HepG2 (cell line): ENCODE results near the gene C15orf62. TPM values are rescaled to one million over a fixed set of nuclear protein-coding genes. Genes with fewer than 3 reads are reported as not detected.

ENCODE experiments used
- ATAC-seq: fragments of 200-7000 bp; cut with Tn5 transposase; 3 replicates; pipeline ENCODE4 v1.9.1; 2020; ENCODE audit warnings: mild to moderate bottlenecking, moderate library complexity
- BruUV-seq: library from RNA; stranded (reverse); fragments of 400-500 nt; replicated peaks from 2 replicates; lab custom pipeline; 2021; lab: Mats Ljungman, UMichigan
- CTCF ChIA-PET: fragments of 300-600 bp; formaldehyde crosslinking; extraction: SDS; loops from one replicate; lab custom pipeline; 2021; ENCODE audit warnings: low total read pairs, inconsistent platforms, low intra/inter-chr PET ratio; lab: Yijun Ruan, JAX
- POLR2A ChIA-PET: fragments of 350-600 bp; sonication (Branson Sonifier 250); formaldehyde crosslinking; loops from one replicate; lab custom pipeline; 2020; ENCODE audit warnings: antibody characterized with exemption, inconsistent platforms; lab: Yijun Ruan, JAX
- DNase-seq: peaks from one replicate; pipeline ENCODE4 v3.0.0-alpha.2; 2015; ENCODE audit warnings: low spot score
- FAIRE-seq: peaks from 3 replicates; lab custom pipeline; 2011; peaks lifted over from hg19 to GRCh38; lab: Jason Lieb, UNC
- H2AFZ ChIP-seq: one replicate; pipeline ENCODE4 v1.6.1; 2011; ENCODE audit warnings: low read length, inconsistent platforms
- H3K27ac ChIP-seq: fragments of 300-600 bp; 3 replicates; pipeline ENCODE4 v1.8.0; 2011; ENCODE audit warnings: mixed run types, mild to moderate bottlenecking, mixed read lengths, low read length, inconsistent platforms; ENCODE audit not compliant: insufficient read depth; ENCODE audit errors: extremely low read length
- H3K27me3 ChIP-seq, 2 experiments: fragments of 200-600 bp in 1 of 2; 2 replicates in 1 of 2; 3 replicates in 1 of 2; pipeline versions ENCODE4 v1.6.0 to v1.8.0; 2011; ENCODE audit warnings: low read length in 2 of 2, mild to moderate bottlenecking in 2 of 2, moderate library complexity in 2 of 2, inconsistent platforms in 1 of 2; ENCODE audit not compliant: insufficient read depth in 2 of 2, control insufficient read depth in 1 of 2
- H3K36me3 ChIP-seq, 2 experiments: fragments of 200-600 bp in 1 of 2; replicated peaks in 1 of 2; 2 replicates in 1 of 2; 3 replicates in 1 of 2; pipeline versions ENCODE4 v1.5.1 to v1.8.0; 2011; ENCODE audit warnings: low read length in 2 of 2, inconsistent platforms in 1 of 2; ENCODE audit not compliant: insufficient read depth in 2 of 2, control insufficient read depth in 1 of 2
- H3K4me1 ChIP-seq: 2 replicates; pipeline ENCODE4 v1.5.1; 2012; ENCODE audit warnings: low read length, inconsistent platforms; ENCODE audit not compliant: insufficient read depth
- H3K4me2 ChIP-seq: 2 replicates; pipeline ENCODE4 v1.6.0; 2011; ENCODE audit warnings: low read depth, low read length, inconsistent platforms
- H3K4me3 ChIP-seq, 3 experiments: fragments of 200-600 bp in 1 of 3; sonication (generic), shearing (Covaris generic) in 1 of 3; replicated peaks in 1 of 3; 2 replicates each; pipeline ENCODE4 v1.5.1; 2011 to 2016; ENCODE audit warnings: low read length in 3 of 3, inconsistent platforms in 2 of 3, low read depth in 2 of 3, mild to moderate bottlenecking in 2 of 3, control low read depth in 1 of 3, mixed read lengths in 1 of 3; ENCODE audit not compliant: insufficient read depth in 1 of 3
- H3K79me2 ChIP-seq: one replicate; pipeline ENCODE4 v1.6.1; 2011; ENCODE audit warnings: low read length, inconsistent platforms; ENCODE audit not compliant: insufficient read depth
- H3K9ac ChIP-seq: 2 replicates; pipeline ENCODE4 v1.6.0; 2011; ENCODE audit warnings: mild to moderate bottlenecking, low read depth, low read length, inconsistent platforms; ENCODE audit not compliant: insufficient read depth
- H3K9me3 ChIP-seq: 2 replicates; pipeline ENCODE4 v1.5.1; 2012; ENCODE audit warnings: mild to moderate bottlenecking, low read length
- H4K20me1 ChIP-seq: 2 replicates; pipeline ENCODE4 v1.6.0; 2011; ENCODE audit warnings: inconsistent platforms, mild to moderate bottlenecking, low read length, moderate library complexity; ENCODE audit not compliant: insufficient read depth
- PRMT3 ChIP-seq: sonication (generic); formaldehyde crosslinking; IDR thresholded peaks from 2 replicates; pipeline ENCODE4 v1.8.1; 2022; ENCODE audit warnings: low read depth, mild to moderate bottlenecking, moderate library complexity, missing genetic modification reagents, borderline replicate concordance
- SP2 ChIP-seq: sonication (generic); formaldehyde crosslinking; IDR thresholded peaks from 2 replicates; pipeline ENCODE4 v1.5.1; 2020; ENCODE audit warnings: mild to moderate bottlenecking, missing genetic modification reagents
- SSRP1 ChIP-seq: IDR thresholded peaks from 2 replicates; pipeline ENCODE4 v1.6.1; 2016; ENCODE audit warnings: control low read depth
- ZKSCAN8 ChIP-seq: IDR thresholded peaks from 2 replicates; pipeline ENCODE4 v1.6.1; 2016; ENCODE audit warnings: borderline replicate concordance, missing genetic modification reagents, missing compliant biosample characterization
- ZNF644 ChIP-seq: IDR thresholded peaks from 2 replicates; pipeline ENCODE4 v1.6.1; 2016; ENCODE audit warnings: low read depth
- ZNF878 ChIP-seq: sonication (generic); formaldehyde crosslinking; IDR thresholded peaks from 2 replicates; pipeline ENCODE4 v1.8.1; 2023; ENCODE audit warnings: mild to moderate bottlenecking, missing genetic modification reagents, moderate library complexity
- ZSCAN22 ChIP-seq: sonication (generic); formaldehyde crosslinking; IDR thresholded peaks from 2 replicates; pipeline ENCODE4 v1.4.0; 2020; ENCODE audit warnings: mild to moderate bottlenecking, missing genetic modification reagents
- WGBS: methylation state at CpG from one replicate; pipeline ENCODE4 v1.1.6; 2017; ENCODE audit warnings: low lambda C conversion rate; 5-methylcytosine and 5-hydroxymethylcytosine counted together
- in situ Hi-C: cut with HindIII; loops from 2 replicates; pipeline ENCODE4 v1.10.0; 2017; ENCODE audit warnings: low pct_unique_long_range_greater_than_20kb; ENCODE audit not compliant: extremely low pct_ligation_motif_present
- intact Hi-C: fragments of 100-400 bp; cut with micrococcal nuclease; formaldehyde crosslinking; loops from one replicate; pipeline ENCODE4 v1.10.0; 2022; ENCODE audit not compliant: unreplicated experiment
- polyA plus RNA-seq, 8 experiments: library from polyadenylated mRNA; depleted of rRNA in 3 of 8; stranded (reverse) in 7 of 8; unstranded in 1 of 8; fragments of >200 nt; fragmentation: Illumina TruSeq in 4 of 8; extraction: Trizol in 4 of 8; gene quantifications; 2 replicates each; pipeline versions ENCODE4 v1.2.1 to v1.2.3, GENCODE V29; 2011 to 2016; ENCODE audit warnings: low read depth in 4 of 8, missing spikeins in 1 of 8, mixed read lengths in 1 of 8; ENCODE audit not compliant: insufficient read depth in 1 of 8
- total RNA-seq, 5 experiments: library from RNA; depleted of rRNA; stranded (reverse); fragments of >200 nt; fragmentation: Illumina TruSeq; extraction: Trizol; gene quantifications; 2 replicates each; pipeline ENCODE4 v1.2.3, GENCODE V29; 2016; ENCODE audit warnings: low read depth in 1 of 5
- TF ChIP-seq, protein P1 (sequence below): sonication (generic); formaldehyde crosslinking; IDR thresholded peaks from 2 replicates; pipeline ENCODE4 v1.8.0; 2022; ENCODE audit warnings: missing genetic modification reagents, mild to moderate bottlenecking, borderline replicate concordance
- TF ChIP-seq, protein P2 (sequence below): IDR thresholded peaks from 2 replicates; pipeline ENCODE4 v1.4.0; 2020; ENCODE audit warnings: mild to moderate bottlenecking, missing genetic modification reagents
- TF ChIP-seq, protein P3 (sequence below): sonication (generic); formaldehyde crosslinking; IDR thresholded peaks from 2 replicates; pipeline ENCODE4 v1.4.0; 2020; ENCODE audit warnings: missing genetic modification reagents
- TF ChIP-seq, protein P4 (sequence below): sonication (generic); formaldehyde crosslinking; IDR thresholded peaks from 2 replicates; pipeline ENCODE4 v1.8.1; 2023; ENCODE audit warnings: mild to moderate bottlenecking, missing genetic modification reagents
- TF ChIP-seq, protein P5 (sequence below): sonication (generic); formaldehyde crosslinking; IDR thresholded peaks from 2 replicates; pipeline ENCODE4 v1.9.0; 2021; ENCODE audit warnings: missing genetic modification reagents, borderline replicate concordance
- TF ChIP-seq, protein P6 (sequence below): sonication (generic); formaldehyde crosslinking; IDR thresholded peaks from 2 replicates; pipeline ENCODE4 v1.5.1; 2020; ENCODE audit warnings: missing genetic modification reagents, mild to moderate bottlenecking, borderline replicate concordance

C15orf62 gene
- total and polyA plus RNA-seq, 2 of the 13 experiments (the other 11 are each of a cell fraction or from before 2014, with no cell fraction given): 0.51 to 1.1 TPM

DNA sequence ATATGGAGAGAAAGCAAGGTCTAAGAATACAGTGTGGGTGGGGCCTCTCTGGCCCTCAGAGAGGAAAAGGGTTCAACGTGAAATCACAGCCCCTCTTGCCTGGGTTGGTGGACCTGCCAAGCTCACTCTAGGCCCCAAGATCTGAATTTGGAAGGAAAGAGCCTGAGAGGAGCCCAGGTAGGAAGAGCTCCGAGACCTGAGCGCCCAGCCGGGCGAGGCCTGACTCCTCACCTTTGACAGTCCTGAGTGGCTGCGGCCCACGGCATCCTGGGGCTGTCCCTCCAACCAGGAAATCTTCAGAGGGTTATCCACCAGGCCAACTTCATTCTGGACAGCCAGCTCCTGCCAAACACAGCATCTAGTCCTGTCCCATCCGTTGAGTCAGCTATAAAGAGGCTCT lies 3.7 kb downstream of the C15orf62 start:
- 89% methylated on average over 2 of the region's 8 CpGs for WGBS
- no peak for ATAC-seq
- in situ Hi-C loops: no loop called here
- TF ChIP-seq ZSCAN22 (CRISPR knock-in tag) (no peak), ZNF644 (CRISPR knock-in tag) (no peak), SP2 (CRISPR knock-in tag) (no peak), ZNF878 (no peak), ZKSCAN8 (CRISPR knock-in tag) (no peak), PRMT3 (CRISPR knock-in tag) (no peak), SSRP1 (CRISPR knock-in tag) (no peak)
- TF ChIP-seq, protein P1, sequence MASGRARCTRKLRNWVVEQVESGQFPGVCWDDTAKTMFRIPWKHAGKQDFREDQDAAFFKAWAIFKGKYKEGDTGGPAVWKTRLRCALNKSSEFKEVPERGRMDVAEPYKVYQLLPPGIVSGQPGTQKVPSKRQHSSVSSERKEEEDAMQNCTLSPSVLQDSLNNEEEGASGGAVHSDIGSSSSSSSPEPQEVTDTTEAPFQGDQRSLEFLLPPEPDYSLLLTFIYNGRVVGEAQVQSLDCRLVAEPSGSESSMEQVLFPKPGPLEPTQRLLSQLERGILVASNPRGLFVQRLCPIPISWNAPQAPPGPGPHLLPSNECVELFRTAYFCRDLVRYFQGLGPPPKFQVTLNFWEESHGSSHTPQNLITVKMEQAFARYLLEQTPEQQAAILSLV: no peak
- TF ChIP-seq, protein P2, sequence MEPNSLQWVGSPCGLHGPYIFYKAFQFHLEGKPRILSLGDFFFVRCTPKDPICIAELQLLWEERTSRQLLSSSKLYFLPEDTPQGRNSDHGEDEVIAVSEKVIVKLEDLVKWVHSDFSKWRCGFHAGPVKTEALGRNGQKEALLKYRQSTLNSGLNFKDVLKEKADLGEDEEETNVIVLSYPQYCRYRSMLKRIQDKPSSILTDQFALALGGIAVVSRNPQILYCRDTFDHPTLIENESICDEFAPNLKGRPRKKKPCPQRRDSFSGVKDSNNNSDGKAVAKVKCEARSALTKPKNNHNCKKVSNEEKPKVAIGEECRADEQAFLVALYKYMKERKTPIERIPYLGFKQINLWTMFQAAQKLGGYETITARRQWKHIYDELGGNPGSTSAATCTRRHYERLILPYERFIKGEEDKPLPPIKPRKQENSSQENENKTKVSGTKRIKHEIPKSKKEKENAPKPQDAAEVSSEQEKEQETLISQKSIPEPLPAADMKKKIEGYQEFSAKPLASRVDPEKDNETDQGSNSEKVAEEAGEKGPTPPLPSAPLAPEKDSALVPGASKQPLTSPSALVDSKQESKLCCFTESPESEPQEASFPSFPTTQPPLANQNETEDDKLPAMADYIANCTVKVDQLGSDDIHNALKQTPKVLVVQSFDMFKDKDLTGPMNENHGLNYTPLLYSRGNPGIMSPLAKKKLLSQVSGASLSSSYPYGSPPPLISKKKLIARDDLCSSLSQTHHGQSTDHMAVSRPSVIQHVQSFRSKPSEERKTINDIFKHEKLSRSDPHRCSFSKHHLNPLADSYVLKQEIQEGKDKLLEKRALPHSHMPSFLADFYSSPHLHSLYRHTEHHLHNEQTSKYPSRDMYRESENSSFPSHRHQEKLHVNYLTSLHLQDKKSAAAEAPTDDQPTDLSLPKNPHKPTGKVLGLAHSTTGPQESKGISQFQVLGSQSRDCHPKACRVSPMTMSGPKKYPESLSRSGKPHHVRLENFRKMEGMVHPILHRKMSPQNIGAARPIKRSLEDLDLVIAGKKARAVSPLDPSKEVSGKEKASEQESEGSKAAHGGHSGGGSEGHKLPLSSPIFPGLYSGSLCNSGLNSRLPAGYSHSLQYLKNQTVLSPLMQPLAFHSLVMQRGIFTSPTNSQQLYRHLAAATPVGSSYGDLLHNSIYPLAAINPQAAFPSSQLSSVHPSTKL (CRISPR knock-in tag): no peak
- TF ChIP-seq, protein P3, sequence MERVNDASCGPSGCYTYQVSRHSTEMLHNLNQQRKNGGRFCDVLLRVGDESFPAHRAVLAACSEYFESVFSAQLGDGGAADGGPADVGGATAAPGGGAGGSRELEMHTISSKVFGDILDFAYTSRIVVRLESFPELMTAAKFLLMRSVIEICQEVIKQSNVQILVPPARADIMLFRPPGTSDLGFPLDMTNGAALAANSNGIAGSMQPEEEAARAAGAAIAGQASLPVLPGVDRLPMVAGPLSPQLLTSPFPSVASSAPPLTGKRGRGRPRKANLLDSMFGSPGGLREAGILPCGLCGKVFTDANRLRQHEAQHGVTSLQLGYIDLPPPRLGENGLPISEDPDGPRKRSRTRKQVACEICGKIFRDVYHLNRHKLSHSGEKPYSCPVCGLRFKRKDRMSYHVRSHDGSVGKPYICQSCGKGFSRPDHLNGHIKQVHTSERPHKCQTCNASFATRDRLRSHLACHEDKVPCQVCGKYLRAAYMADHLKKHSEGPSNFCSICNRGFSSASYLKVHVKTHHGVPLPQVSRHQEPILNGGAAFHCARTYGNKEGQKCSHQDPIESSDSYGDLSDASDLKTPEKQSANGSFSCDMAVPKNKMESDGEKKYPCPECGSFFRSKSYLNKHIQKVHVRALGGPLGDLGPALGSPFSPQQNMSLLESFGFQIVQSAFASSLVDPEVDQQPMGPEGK: no peak
- TF ChIP-seq, protein P4, sequence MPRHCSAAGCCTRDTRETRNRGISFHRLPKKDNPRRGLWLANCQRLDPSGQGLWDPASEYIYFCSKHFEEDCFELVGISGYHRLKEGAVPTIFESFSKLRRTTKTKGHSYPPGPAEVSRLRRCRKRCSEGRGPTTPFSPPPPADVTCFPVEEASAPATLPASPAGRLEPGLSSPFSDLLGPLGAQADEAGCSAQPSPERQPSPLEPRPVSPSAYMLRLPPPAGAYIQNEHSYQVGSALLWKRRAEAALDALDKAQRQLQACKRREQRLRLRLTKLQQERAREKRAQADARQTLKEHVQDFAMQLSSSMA: no peak
- TF ChIP-seq, protein P5, sequence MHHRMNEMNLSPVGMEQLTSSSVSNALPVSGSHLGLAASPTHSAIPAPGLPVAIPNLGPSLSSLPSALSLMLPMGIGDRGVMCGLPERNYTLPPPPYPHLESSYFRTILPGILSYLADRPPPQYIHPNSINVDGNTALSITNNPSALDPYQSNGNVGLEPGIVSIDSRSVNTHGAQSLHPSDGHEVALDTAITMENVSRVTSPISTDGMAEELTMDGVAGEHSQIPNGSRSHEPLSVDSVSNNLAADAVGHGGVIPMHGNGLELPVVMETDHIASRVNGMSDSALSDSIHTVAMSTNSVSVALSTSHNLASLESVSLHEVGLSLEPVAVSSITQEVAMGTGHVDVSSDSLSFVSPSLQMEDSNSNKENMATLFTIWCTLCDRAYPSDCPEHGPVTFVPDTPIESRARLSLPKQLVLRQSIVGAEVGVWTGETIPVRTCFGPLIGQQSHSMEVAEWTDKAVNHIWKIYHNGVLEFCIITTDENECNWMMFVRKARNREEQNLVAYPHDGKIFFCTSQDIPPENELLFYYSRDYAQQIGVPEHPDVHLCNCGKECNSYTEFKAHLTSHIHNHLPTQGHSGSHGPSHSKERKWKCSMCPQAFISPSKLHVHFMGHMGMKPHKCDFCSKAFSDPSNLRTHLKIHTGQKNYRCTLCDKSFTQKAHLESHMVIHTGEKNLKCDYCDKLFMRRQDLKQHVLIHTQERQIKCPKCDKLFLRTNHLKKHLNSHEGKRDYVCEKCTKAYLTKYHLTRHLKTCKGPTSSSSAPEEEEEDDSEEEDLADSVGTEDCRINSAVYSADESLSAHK: no peak
- TF ChIP-seq, protein P6, sequence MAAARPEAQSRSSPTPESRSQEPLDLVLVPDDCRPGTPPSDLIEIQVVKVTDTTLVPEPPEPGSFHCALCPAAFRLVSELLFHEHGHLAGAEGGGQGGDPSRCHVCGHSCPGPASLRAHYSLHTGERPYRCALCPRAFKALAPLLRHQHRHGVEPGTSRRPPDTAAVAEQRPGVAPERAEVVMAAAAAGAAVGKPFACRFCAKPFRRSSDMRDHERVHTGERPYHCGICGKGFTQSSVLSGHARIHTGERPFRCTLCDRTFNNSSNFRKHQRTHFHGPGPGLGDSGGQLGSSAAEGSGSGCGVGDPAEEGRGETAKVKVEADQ (CRISPR knock-in tag): no peak

More for the DNA sequence above, 3.7 kb downstream of the C15orf62 start:
- Histone ChIP-seq H3K4me1 (no peaks in the 10 kb centered on the region), H3K27ac (no peak overlapping the region), H3K36me3 (peaks cover 28 to 51% of the 10 kb centered on the region in 2 experiments; a peak in 4 of 5 replicates), H3K9ac (no peak overlapping the region), H3K4me2 (no peak overlapping the region), H3K79me2 (no peaks in the 10 kb centered on the region), H3K27me3 (no peaks in the 10 kb centered on the region), H3K4me3 (no peak overlapping the region), H4K20me1 (no peaks in the 10 kb centered on the region), H3K9me3 (no peaks in the 10 kb centered on the region), H2AFZ (no peak overlapping the region)
- DNase-seq: no peak
- no TSS peak for BruUV-seq
- POLR2A ChIA-PET: no interaction called here
- intact Hi-C loops: no loop called here
- no peak for FAIRE-seq
- CTCF ChIA-PET: no interaction called here
